GM23338 (cell line): ENCODE results near the gene IGFBPL1.
A peak's percentile ranks its signal among the peaks of the same experiment; 100 is the strongest.

Experiments used
- CREB1 ChIP-seq: fragments of 250-450 bp; sonication (Bioruptor Pico); IDR thresholded peaks from 2 replicates; pipeline ENCODE4 v1.5.0; 2020; ENCODE audit warnings: low read depth, mild to moderate bottlenecking, moderate library complexity
- EZH2 ChIP-seq: fragments of 200-600 bp; sonication (generic); IDR thresholded peaks from one replicate; pipeline ENCODE4 v1.8.0; 2017; ENCODE audit warnings: antibody characterized with exemption, mild to moderate bottlenecking, low read depth; ENCODE audit not compliant: unreplicated experiment
- EZH2phosphoT487 ChIP-seq: fragments of 200-600 bp; sonication (generic); IDR thresholded peaks from one replicate; pipeline ENCODE4 v1.8.1; 2018; ENCODE audit warnings: antibody characterized with exemption; ENCODE audit not compliant: unreplicated experiment
- JUNB ChIP-seq: IDR thresholded peaks from one replicate; pipeline ENCODE4 v1.6.1; 2016; ENCODE audit warnings: antibody characterized with exemption; ENCODE audit not compliant: unreplicated experiment
- NANOG ChIP-seq: IDR thresholded peaks from 2 replicates; pipeline ENCODE4 v1.6.1; 2016; ENCODE audit warnings: antibody characterized with exemption, borderline replicate concordance
- POLR2AphosphoS5 ChIP-seq: IDR thresholded peaks from 2 replicates; pipeline ENCODE4 v1.6.1; 2016; ENCODE audit warnings: antibody characterized with exemption, low read depth
- STAT1 ChIP-seq: IDR thresholded peaks from one replicate; pipeline ENCODE4 v1.6.1; 2016; ENCODE audit warnings: antibody characterized with exemption; ENCODE audit not compliant: unreplicated experiment
- ZNF114 ChIP-seq: fragments of 250-450 bp; sonication (Bioruptor Pico); IDR thresholded peaks from 2 replicates; pipeline ENCODE4 v1.5.0; 2020; ENCODE audit warnings: mild to moderate bottlenecking, moderate library complexity
- ZNF331 ChIP-seq: fragments of 250-450 bp; sonication (Bioruptor Pico); IDR thresholded peaks from 2 replicates; pipeline ENCODE4 v1.5.0; 2020; ENCODE audit warnings: low read depth, mild to moderate bottlenecking, moderate library complexity
- TF ChIP-seq, protein P1 (sequence below), 2 experiments: fragments of 200-600 bp in 1 of 2; sonication (generic) in 1 of 2; conservative IDR thresholded peaks; 2 replicates each; pipeline versions ENCODE4 v1.5.1 to v1.6.1; 2016 to 2017; ENCODE audit warnings: antibody characterized with exemption in 2 of 2, low read depth in 2 of 2, mild to moderate bottlenecking in 2 of 2, moderate library complexity in 1 of 2
- TF ChIP-seq, protein P2 (sequence below): IDR thresholded peaks from one replicate; pipeline ENCODE4 v1.6.1; 2018; ENCODE audit warnings: antibody characterized with exemption; ENCODE audit not compliant: unreplicated experiment
- TF ChIP-seq, protein P3 (sequence below): IDR thresholded peaks from 2 replicates; pipeline ENCODE4 v1.6.1; 2016; ENCODE audit warnings: antibody characterized with exemption
- TF ChIP-seq, protein P4 (sequence below): fragments of 250-450 bp; sonication (Bioruptor Pico); IDR thresholded peaks from 2 replicates; pipeline ENCODE4 v1.5.0; 2020; ENCODE audit warnings: mild to moderate bottlenecking, moderate library complexity

DNA sequence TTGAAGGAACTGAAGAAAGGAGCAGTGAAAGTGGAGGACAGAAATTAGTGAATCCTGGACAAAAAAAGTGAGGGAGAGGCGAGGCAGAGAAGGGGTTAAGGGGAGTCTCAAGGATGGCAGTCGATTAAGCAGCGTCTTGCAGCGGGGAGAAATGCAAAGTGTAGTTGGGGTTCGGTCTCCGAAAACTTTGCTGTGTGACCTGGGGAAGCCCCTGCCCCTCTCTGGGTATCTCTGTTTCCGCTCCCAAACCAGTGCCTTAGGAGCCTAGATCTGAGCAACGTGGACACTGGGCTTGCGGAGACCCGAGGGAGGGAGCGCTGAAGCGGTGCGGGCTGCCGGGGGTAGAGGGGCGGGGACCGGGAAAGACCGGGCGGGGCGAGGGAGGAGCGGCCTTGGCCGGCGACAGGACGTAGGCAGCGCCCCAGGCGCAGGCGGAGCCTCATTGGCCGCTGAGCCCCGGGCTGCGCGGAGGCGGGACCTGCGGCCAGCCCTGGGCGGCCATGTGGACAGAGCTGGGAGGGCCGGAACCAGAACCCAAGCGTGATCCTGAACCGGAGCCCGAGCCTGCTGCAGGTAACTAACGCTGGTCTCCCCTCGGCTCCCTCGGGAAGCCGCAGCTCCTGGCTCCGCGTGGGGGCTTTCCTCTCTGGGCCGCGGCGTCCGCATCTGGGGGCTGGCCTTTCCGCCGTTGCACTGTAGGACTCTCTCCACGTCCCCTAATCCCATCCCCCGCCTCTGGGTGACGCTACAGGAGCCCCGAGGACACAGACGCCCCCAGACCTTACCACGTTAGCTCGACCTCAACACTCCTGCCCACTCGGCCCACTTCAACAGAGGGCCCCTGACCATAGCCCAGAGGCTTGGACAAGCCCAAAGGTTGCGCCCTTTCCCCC is 31.8 kb downstream of the IGFBPL1 start, which contains the start of gene ALDH1B1:
- TF ChIP-seq EZH2phosphoT487: no peak
- TF ChIP-seq EZH2: no peak
- TF ChIP-seq, protein P1, sequence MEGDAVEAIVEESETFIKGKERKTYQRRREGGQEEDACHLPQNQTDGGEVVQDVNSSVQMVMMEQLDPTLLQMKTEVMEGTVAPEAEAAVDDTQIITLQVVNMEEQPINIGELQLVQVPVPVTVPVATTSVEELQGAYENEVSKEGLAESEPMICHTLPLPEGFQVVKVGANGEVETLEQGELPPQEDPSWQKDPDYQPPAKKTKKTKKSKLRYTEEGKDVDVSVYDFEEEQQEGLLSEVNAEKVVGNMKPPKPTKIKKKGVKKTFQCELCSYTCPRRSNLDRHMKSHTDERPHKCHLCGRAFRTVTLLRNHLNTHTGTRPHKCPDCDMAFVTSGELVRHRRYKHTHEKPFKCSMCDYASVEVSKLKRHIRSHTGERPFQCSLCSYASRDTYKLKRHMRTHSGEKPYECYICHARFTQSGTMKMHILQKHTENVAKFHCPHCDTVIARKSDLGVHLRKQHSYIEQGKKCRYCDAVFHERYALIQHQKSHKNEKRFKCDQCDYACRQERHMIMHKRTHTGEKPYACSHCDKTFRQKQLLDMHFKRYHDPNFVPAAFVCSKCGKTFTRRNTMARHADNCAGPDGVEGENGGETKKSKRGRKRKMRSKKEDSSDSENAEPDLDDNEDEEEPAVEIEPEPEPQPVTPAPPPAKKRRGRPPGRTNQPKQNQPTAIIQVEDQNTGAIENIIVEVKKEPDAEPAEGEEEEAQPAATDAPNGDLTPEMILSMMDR (conservative IDR thresholded peaks at IDR 0.05; ENCODE audit: low read depth in 2 of 2): peak; percentile 44 to 53
- peak; percentile 81 for TF ChIP-seq POLR2AphosphoS5
- TF ChIP-seq, protein P2, sequence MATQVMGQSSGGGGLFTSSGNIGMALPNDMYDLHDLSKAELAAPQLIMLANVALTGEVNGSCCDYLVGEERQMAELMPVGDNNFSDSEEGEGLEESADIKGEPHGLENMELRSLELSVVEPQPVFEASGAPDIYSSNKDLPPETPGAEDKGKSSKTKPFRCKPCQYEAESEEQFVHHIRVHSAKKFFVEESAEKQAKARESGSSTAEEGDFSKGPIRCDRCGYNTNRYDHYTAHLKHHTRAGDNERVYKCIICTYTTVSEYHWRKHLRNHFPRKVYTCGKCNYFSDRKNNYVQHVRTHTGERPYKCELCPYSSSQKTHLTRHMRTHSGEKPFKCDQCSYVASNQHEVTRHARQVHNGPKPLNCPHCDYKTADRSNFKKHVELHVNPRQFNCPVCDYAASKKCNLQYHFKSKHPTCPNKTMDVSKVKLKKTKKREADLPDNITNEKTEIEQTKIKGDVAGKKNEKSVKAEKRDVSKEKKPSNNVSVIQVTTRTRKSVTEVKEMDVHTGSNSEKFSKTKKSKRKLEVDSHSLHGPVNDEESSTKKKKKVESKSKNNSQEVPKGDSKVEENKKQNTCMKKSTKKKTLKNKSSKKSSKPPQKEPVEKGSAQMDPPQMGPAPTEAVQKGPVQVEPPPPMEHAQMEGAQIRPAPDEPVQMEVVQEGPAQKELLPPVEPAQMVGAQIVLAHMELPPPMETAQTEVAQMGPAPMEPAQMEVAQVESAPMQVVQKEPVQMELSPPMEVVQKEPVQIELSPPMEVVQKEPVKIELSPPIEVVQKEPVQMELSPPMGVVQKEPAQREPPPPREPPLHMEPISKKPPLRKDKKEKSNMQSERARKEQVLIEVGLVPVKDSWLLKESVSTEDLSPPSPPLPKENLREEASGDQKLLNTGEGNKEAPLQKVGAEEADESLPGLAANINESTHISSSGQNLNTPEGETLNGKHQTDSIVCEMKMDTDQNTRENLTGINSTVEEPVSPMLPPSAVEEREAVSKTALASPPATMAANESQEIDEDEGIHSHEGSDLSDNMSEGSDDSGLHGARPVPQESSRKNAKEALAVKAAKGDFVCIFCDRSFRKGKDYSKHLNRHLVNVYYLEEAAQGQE: no peak
- TF ChIP-seq ZNF331: no peak
- peak; percentile 70 for TF ChIP-seq CREB1 (CRISPR knock-in tag)
- no peak for TF ChIP-seq JUNB
- TF ChIP-seq, protein P3, sequence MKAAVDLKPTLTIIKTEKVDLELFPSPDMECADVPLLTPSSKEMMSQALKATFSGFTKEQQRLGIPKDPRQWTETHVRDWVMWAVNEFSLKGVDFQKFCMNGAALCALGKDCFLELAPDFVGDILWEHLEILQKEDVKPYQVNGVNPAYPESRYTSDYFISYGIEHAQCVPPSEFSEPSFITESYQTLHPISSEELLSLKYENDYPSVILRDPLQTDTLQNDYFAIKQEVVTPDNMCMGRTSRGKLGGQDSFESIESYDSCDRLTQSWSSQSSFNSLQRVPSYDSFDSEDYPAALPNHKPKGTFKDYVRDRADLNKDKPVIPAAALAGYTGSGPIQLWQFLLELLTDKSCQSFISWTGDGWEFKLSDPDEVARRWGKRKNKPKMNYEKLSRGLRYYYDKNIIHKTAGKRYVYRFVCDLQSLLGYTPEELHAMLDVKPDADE: no peak
- TF ChIP-seq, protein P4, sequence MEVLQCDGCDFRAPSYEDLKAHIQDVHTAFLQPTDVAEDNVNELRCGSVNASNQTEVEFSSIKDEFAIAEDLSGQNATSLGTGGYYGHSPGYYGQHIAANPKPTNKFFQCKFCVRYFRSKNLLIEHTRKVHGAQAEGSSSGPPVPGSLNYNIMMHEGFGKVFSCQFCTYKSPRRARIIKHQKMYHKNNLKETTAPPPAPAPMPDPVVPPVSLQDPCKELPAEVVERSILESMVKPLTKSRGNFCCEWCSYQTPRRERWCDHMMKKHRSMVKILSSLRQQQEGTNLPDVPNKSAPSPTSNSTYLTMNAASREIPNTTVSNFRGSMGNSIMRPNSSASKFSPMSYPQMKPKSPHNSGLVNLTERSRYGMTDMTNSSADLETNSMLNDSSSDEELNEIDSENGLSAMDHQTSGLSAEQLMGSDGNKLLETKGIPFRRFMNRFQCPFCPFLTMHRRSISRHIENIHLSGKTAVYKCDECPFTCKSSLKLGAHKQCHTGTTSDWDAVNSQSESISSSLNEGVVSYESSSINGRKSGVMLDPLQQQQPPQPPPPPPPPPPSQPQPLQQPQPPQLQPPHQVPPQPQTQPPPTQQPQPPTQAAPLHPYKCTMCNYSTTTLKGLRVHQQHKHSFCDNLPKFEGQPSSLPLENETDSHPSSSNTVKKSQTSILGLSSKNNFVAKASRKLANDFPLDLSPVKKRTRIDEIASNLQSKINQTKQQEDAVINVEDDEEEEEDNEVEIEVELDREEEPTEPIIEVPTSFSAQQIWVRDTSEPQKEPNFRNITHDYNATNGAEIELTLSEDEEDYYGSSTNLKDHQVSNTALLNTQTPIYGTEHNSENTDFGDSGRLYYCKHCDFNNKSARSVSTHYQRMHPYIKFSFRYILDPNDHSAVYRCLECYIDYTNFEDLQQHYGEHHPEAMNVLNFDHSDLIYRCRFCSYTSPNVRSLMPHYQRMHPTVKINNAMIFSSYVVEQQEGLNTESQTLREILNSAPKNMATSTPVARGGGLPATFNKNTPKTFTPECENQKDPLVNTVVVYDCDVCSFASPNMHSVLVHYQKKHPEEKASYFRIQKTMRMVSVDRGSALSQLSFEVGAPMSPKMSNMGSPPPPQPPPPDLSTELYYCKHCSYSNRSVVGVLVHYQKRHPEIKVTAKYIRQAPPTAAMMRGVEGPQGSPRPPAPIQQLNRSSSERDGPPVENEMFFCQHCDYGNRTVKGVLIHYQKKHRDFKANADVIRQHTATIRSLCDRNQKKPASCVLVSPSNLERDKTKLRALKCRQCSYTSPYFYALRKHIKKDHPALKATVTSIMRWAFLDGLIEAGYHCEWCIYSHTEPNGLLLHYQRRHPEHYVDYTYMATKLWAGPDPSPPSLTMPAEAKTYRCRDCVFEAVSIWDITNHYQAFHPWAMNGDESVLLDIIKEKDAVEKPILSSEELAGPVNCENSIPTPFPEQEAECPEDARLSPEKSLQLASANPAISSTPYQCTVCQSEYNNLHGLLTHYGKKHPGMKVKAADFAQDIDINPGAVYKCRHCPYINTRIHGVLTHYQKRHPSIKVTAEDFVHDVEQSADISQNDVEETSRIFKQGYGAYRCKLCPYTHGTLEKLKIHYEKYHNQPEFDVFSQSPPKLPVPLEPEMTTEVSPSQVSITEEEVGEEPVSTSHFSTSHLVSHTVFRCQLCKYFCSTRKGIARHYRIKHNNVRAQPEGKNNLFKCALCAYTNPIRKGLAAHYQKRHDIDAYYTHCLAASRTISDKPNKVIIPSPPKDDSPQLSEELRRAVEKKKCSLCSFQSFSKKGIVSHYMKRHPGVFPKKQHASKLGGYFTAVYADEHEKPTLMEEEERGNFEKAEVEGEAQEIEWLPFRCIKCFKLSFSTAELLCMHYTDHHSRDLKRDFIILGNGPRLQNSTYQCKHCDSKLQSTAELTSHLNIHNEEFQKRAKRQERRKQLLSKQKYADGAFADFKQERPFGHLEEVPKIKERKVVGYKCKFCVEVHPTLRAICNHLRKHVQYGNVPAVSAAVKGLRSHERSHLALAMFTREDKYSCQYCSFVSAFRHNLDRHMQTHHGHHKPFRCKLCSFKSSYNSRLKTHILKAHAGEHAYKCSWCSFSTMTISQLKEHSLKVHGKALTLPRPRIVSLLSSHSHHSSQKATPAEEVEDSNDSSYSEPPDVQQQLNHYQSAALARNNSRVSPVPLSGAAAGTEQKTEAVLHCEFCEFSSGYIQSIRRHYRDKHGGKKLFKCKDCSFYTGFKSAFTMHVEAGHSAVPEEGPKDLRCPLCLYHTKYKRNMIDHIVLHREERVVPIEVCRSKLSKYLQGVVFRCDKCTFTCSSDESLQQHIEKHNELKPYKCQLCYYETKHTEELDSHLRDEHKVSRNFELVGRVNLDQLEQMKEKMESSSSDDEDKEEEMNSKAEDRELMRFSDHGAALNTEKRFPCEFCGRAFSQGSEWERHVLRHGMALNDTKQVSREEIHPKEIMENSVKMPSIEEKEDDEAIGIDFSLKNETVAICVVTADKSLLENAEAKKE (CRISPR knock-in tag): no peak
- TF ChIP-seq STAT1: no peak
- no peak for TF ChIP-seq ZNF114 (CRISPR knock-in tag)
- no peak for TF ChIP-seq NANOG
